ENCODE measurements around the gene KIAA1755. TPM values are rescaled to one million over a fixed set of nuclear protein-coding genes. Genes with fewer than 3 reads are reported as not detected.

Gene KIAA1755
- polyA plus RNA-seq, 1 experiment, result 2.9 TPM

- Histone ChIP-seq H3K4me3 (ENCODE audit: low read depth, low read length) (peak within 1 kb of the TSS; percentile 70), H3K27me3 (ENCODE audit: control insufficient read depth, insufficient read depth, low read length) (no peaks in the 10 kb centered on the region), H3K9me3 (ENCODE audit: control insufficient read depth, insufficient read depth, low read length) (no peaks in the 10 kb centered on the region), H3K27ac (ENCODE audit: low read depth, low read length) (peak within 1 kb of the TSS; percentile 47)
- TF ChIP-seq CTCF (IDR thresholded peaks at IDR 0.05; ENCODE audit: low read depth, low read length), result peak; percentile 77
- ChIA-PET POLR2A (interaction anchor here (0.9 to 1.6 kb wide), 3 partner anchors 21 to 92 kb away, joined by 3 to 4 read pairs (median 3); no protein-coding TSS in a partner anchor), CTCF (interaction anchor here (0.5 to 2.3 kb wide), 15 partner anchors 20 to 113 kb away, joined by 3 to 15 read pairs (median 6); no protein-coding TSS in a partner anchor)
- DNase-seq (ENCODE audit: low read depth, low spot score), result no peak
Measured at GRCh38 chr20:38165089-38165965, 95.2 kb downstream of the KIAA1755 start, which contains the start of gene TGM2. TGM2 (minus strand) TSS chr20:38165270; CDS start chr20:38165198, 72 bp downstream.

GRCh38 chr20:38164624-38165088 lies 95.9 kb downstream of the KIAA1755 start:
- H3K4me3 ChIP-seq (ENCODE audit: low read depth, low read length), result peak overlapping the region; percentile 70

GRCh38 chr20:38164069-38164468 lies 96.5 kb downstream of the KIAA1755 start:
- Histone ChIP-seq H3K27me3 (ENCODE audit: control insufficient read depth, insufficient read depth, low read length) (no peaks in the 10 kb centered on the region), H3K4me3 (ENCODE audit: low read depth, low read length) (peak overlapping the region; percentile 70), H3K27ac (ENCODE audit: low read depth, low read length) (no peak overlapping the region), H3K9me3 (ENCODE audit: control insufficient read depth, insufficient read depth, low read length) (no peaks in the 10 kb centered on the region)
- ChIA-PET POLR2A (interaction anchor here (0.9 to 1.3 kb wide), 2 partner anchors 19 to 91 kb away, joined by 3 read pairs; no protein-coding TSS in a partner anchor), CTCF (interaction anchor here (1.1 to 2.3 kb wide), 8 partner anchors 24 to 106 kb away, joined by 3 to 12 read pairs (median 6); no protein-coding TSS in a partner anchor)
- TF ChIP-seq CTCF (IDR thresholded peaks at IDR 0.05; ENCODE audit: low read depth, low read length), result no peak
- no peak for DNase-seq (ENCODE audit: low read depth, low spot score)

More at GRCh38 chr20:38164624-38165088, 95.9 kb downstream of the KIAA1755 start:
- POLR2A ChIA-PET, result interaction anchor here (0.9 to 1.3 kb wide), 2 partner anchors 20 to 91 kb away, joined by 3 read pairs; no protein-coding TSS in a partner anchor
- Histone ChIP-seq H3K27me3 (ENCODE audit: control insufficient read depth, insufficient read depth, low read length) (no peaks in the 10 kb centered on the region), H3K27ac (ENCODE audit: low read depth, low read length) (peak overlapping the region; percentile 21), H3K9me3 (ENCODE audit: control insufficient read depth, insufficient read depth, low read length) (no peaks in the 10 kb centered on the region)
- DNase-seq (ENCODE audit: low read depth, low spot score), result no peak
- CTCF ChIA-PET, result interaction anchor here (0.5 to 2.3 kb wide), 11 partner anchors 19 to 112 kb away, joined by 3 to 12 read pairs (median 4); no protein-coding TSS in a partner anchor
- TF ChIP-seq CTCF (IDR thresholded peaks at IDR 0.05; ENCODE audit: low read depth, low read length), result no peak

- no peak for DNase-seq (ENCODE audit: low read depth, low spot score)
- POLR2A ChIA-PET, result no interaction called here
- no peak overlapping the region for H3K27ac ChIP-seq (ENCODE audit: low read depth, low read length)
- no peak for TF ChIP-seq CTCF (IDR thresholded peaks at IDR 0.05; ENCODE audit: low read depth, low read length)
- CTCF ChIA-PET, result interaction anchor here (0.9 to 2.3 kb wide), 6 partner anchors 54 to 105 kb away, joined by 4 to 12 read pairs (median 8); no protein-coding TSS in a partner anchor
- no peaks in the 10 kb centered on the region for H3K27me3 ChIP-seq (ENCODE audit: control insufficient read depth, insufficient read depth, low read length)
- H3K9me3 ChIP-seq (ENCODE audit: control insufficient read depth, insufficient read depth, low read length), result no peaks in the 10 kb centered on the region
- H3K4me3 ChIP-seq (ENCODE audit: low read depth, low read length), result peak overlapping the region; percentile 70
Measured at GRCh38 chr20:38162878-38163875, 97.4 kb downstream of the KIAA1755 start.
